BLaER1 treated with 17β-estradiol and CSF1 and Interleukin-3, amounts not matched to agents 10 nM and 100 nM (cell line): ENCODE measurements around the gene LYZL1.
"Not testable (repeated sequence)": the region's sequence is repeated elsewhere in the genome, so short reads cannot be mapped to it uniquely, and the experiment has no call there.

Source experiments
- H3K27ac ChIP-seq, 11 experiments: shearing (Covaris generic); formaldehyde crosslinking; 2 replicates each; pipeline ENCODE4 v1.8.1; 2022
- H3K27me3 ChIP-seq, 11 experiments: shearing (Covaris generic); formaldehyde crosslinking; 2 replicates each; pipeline ENCODE4 v1.8.1; 2022
- H3K36me3 ChIP-seq, 11 experiments: shearing (Covaris generic); formaldehyde crosslinking; 2 replicates each; pipeline ENCODE4 v1.8.1; 2022
- H3K4me1 ChIP-seq, 10 experiments: shearing (Covaris generic); formaldehyde crosslinking; 2 replicates each; pipeline ENCODE4 v1.8.1; 2022
- H3K4me2 ChIP-seq, 11 experiments: shearing (Covaris generic); formaldehyde crosslinking; 2 replicates each; pipeline ENCODE4 v1.8.1; 2022
- H3K4me3 ChIP-seq, 10 experiments: shearing (Covaris generic); formaldehyde crosslinking; 2 replicates each; pipeline ENCODE4 v1.8.1; 2022
- H3K9ac ChIP-seq, 11 experiments: shearing (Covaris generic); formaldehyde crosslinking; 2 replicates each; pipeline ENCODE4 v1.8.1; 2022
- H3K9me3 ChIP-seq, 11 experiments: shearing (Covaris generic); formaldehyde crosslinking; replicated peaks in 1 of 11; 2 replicates each; pipeline ENCODE4 v1.8.1; 2022
- H4K20me1 ChIP-seq, 11 experiments: shearing (Covaris generic); formaldehyde crosslinking; 2 replicates each; pipeline ENCODE4 v1.8.1; 2022
- Cebpa-rat ChIP-seq, 11 experiments: shearing (Covaris generic); IDR thresholded peaks; 2 replicates each; pipeline ENCODE4 v1.8.1; 2022

The LYZL1 gene

GRCh38 chr10:29329420-29329819, 40.5 kb downstream of the LYZL1 start:
- H3K4me2 ChIP-seq: no peak overlapping the region
- H3K27ac ChIP-seq: no peak overlapping the region
- no peaks in the 10 kb centered on the region for H4K20me1 ChIP-seq
- no peak overlapping the region for H3K9ac ChIP-seq
- H3K9me3 ChIP-seq: no peaks in the 10 kb centered on the region
- peaks cover 0 to 5% (median 0%) of the 10 kb centered on the region in 10 experiments; a peak in 4 of 20 replicates for H3K4me1 ChIP-seq
- H3K27me3 ChIP-seq: no peaks in the 10 kb centered on the region
- H3K36me3 ChIP-seq: no peaks in the 10 kb centered on the region
- H3K4me3 ChIP-seq: no peak overlapping the region
- TF ChIP-seq Cebpa-rat (IDR thresholded peaks at IDR 0.05): no peak

DNA sequence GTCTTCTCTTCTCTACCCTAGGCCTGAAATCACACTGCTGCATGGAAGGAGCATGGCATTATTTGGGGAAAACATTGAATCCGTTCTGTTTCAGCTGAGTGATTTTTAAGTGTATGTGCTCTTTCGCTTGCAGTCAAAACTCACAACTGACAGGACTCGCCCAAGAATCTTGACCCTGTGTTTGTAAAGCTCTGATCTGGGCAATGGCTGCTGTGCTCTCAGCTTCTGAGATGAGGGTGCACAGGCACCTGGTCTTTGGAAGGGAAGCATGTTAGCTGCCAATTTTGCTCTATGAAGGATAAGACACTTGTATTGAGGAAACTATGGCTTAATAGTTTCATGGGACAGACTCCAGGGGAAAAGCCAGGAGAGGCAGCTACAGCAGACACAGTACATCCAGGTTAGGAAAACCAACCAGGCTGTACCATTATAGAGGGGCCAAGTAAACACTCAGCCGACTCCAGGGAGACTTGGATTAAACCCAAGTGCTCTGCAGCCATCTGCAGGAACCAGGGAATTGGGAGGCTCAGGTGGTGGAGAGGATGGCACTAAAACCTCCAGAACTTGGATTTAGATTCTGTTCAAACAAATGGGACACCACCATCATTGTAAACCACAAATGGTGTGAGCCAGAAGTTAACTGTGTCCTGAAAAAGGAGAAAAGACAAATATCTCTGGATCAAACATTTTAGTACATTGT, 43.3 kb downstream of the LYZL1 start:
- no peak overlapping the region for H3K9ac ChIP-seq
- H3K4me3 ChIP-seq: no peak overlapping the region
- peaks cover 0 to 9% (median 0%) of the 10 kb centered on the region in 11 experiments; a peak in 4 of 22 replicates for H3K9me3 ChIP-seq
- no peak overlapping the region for H3K27ac ChIP-seq
- H3K36me3 ChIP-seq: no peaks in the 10 kb centered on the region
- no peak for TF ChIP-seq Cebpa-rat (IDR thresholded peaks at IDR 0.05)
- no peaks in the 10 kb centered on the region for H4K20me1 ChIP-seq
- no peaks in the 10 kb centered on the region for H3K27me3 ChIP-seq
- H3K4me2 ChIP-seq: no peak overlapping the region
- H3K4me1 ChIP-seq: no peaks in the 10 kb centered on the region

DNA sequence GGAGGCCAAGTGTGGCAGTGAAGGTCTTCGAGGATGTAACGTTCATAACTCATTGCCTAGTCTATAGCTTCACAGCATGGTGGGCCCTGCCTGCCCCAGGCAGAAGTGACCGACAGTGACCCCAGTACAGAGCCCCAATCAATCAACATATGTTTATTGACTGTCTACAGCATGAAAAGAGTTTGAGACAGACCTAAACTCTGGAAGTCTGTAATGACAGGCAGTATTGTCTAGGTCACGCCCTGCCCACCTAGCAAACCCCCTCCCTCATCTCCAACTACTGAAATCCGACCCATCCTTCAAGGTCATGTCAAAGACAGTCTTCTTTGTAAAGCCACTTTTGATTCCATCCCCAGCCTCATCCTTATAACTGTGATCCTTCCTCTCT, 43.9 kb downstream of the LYZL1 start:
- H3K4me3 ChIP-seq: no peak overlapping the region
- H3K27ac ChIP-seq: no peak overlapping the region
- H3K36me3 ChIP-seq: no peaks in the 10 kb centered on the region
- no peak overlapping the region for H3K9ac ChIP-seq
- H3K27me3 ChIP-seq: no peaks in the 10 kb centered on the region
- no peak for TF ChIP-seq Cebpa-rat (IDR thresholded peaks at IDR 0.05)
- peaks cover 0 to 9% (median 0%) of the 10 kb centered on the region in 11 experiments; a peak in 4 of 22 replicates for H3K9me3 ChIP-seq
- no peak overlapping the region for H3K4me2 ChIP-seq
- no peaks in the 10 kb centered on the region for H3K4me1 ChIP-seq
- no peaks in the 10 kb centered on the region for H4K20me1 ChIP-seq

- not testable (repeated sequence) for H3K36me3 ChIP-seq, H3K9ac ChIP-seq, H3K4me1 ChIP-seq, H4K20me1 ChIP-seq, H3K27me3 ChIP-seq, H3K4me2 ChIP-seq, H3K27ac ChIP-seq, H3K4me3 ChIP-seq
- peaks cover 10 to 22% (median 14%) of the 10 kb centered on the region in 11 experiments for H3K9me3 ChIP-seq
Measured at GRCh38 chr10:29337526-29337925, 48.7 kb downstream of the LYZL1 start.

DNA sequence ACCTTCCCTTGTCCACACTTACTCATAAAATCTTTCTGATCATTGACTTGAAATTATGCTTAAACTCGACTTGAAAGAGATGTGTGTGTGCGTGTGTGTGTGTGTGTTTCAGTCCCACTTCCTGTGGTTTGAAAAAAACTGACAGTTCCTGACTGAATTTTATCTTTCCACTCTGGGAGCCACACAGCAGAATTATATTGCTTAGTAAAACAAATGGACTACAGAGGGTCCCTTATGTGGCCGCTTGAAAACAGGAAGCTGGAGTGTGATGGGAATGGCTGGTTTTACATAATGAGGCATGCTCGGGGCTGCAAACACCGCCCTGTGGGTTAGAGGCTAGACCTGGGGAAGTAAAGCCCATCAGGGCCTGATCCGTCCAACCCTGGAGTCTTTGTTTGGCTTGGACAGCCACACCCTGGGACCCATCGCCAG, 54.8 kb downstream of the LYZL1 start:
- Histone ChIP-seq H3K27ac (no peak overlapping the region), H3K9me3 (peaks cover 16 to 25% (median 20%) of the 10 kb centered on the region in 11 experiments), H4K20me1 (no peaks in the 10 kb centered on the region), H3K4me2 (peak overlapping the region; percentile 13 to 55 (median 42); a peak in 20 of 22 replicates), H3K36me3 (no peaks in the 10 kb centered on the region; a peak in 1 of 22 replicates), H3K9ac (no peak overlapping the region), H3K4me1 (peaks cover 10 to 16% (median 12%) of the 10 kb centered on the region in 10 experiments; a peak in 19 of 20 replicates), H3K27me3 (no peaks in the 10 kb centered on the region), H3K4me3 (no peak overlapping the region)
- no peak for TF ChIP-seq Cebpa-rat (IDR thresholded peaks at IDR 0.05)

GRCh38 chr10:29344073-29344820, 55.4 kb downstream of the LYZL1 start:
- no peaks in the 10 kb centered on the region for H4K20me1 ChIP-seq
- H3K27me3 ChIP-seq: no peaks in the 10 kb centered on the region
- H3K9me3 ChIP-seq: peaks cover 16 to 25% (median 20%) of the 10 kb centered on the region in 11 experiments
- no peak overlapping the region for H3K27ac ChIP-seq
- no peak for TF ChIP-seq Cebpa-rat (IDR thresholded peaks at IDR 0.05)
- H3K4me1 ChIP-seq: peaks cover 10 to 16% (median 12%) of the 10 kb centered on the region in 10 experiments; a peak in 19 of 20 replicates
- peak overlapping the region; percentile 13 to 55 (median 42); a peak in 20 of 22 replicates for H3K4me2 ChIP-seq
- H3K36me3 ChIP-seq: no peaks in the 10 kb centered on the region; a peak in 1 of 22 replicates
- H3K9ac ChIP-seq: no peak overlapping the region
- no peak overlapping the region for H3K4me3 ChIP-seq

DNA sequence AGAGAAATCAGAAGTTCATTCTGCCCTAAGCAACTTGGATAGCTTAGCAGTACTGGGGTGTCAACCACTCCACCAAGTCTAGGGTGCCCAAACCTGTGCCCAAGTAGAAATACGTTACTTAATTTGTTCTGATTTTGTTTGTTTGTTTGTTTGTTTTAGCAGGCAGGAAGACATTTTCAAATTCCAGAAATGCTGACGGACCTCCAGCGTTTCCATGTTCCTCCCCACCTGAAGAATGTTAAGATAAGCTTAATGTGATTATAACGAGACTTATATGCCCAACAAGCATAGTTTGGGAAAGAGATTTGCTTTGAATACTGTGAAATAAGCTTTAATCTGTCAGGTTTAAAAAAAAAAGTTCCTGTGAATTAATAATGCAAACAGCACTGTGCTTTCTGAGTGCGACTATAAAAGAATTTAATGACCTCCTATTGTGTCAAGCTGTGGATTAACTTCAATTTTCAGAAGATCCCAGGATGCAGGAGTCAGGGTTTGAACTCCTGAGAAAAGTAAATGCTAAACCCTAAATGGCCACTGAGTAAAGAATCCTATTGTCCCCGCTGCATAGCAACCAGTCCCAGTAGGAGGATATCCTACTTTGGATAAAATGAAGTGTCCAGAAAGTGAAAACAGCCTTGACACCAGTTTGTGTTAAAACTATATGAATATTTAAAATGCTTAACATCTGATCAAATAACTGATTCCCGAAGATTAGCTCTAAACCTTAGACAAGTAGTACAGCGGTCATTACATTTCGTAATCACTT, 56.5 kb downstream of the LYZL1 start:
- Histone ChIP-seq H3K27me3 (no peaks in the 10 kb centered on the region), H3K4me3 (no peak overlapping the region), H3K4me2 (no peak overlapping the region), H3K9me3 (peaks cover 16 to 25% (median 20%) of the 10 kb centered on the region in 11 experiments), H3K4me1 (peaks cover 10 to 16% (median 12%) of the 10 kb centered on the region in 10 experiments; a peak in 19 of 20 replicates), H3K36me3 (no peaks in the 10 kb centered on the region; a peak in 1 of 22 replicates), H3K27ac (no peak overlapping the region), H3K9ac (no peak overlapping the region), H4K20me1 (no peaks in the 10 kb centered on the region)
- TF ChIP-seq Cebpa-rat (IDR thresholded peaks at IDR 0.05): no peak

- no peak overlapping the region for H3K9ac ChIP-seq
- H3K4me3 ChIP-seq: no peak overlapping the region
- peaks cover 10 to 16% (median 12%) of the 10 kb centered on the region in 10 experiments; a peak in 19 of 20 replicates for H3K4me1 ChIP-seq
- no peak overlapping the region for H3K4me2 ChIP-seq
- no peaks in the 10 kb centered on the region; a peak in 1 of 22 replicates for H3K36me3 ChIP-seq
- no peak overlapping the region for H3K27ac ChIP-seq
- no peak for TF ChIP-seq Cebpa-rat (IDR thresholded peaks at IDR 0.05)
- H4K20me1 ChIP-seq: no peaks in the 10 kb centered on the region
- no peaks in the 10 kb centered on the region for H3K27me3 ChIP-seq
- peaks cover 16 to 24% (median 20%) of the 10 kb centered on the region in 11 experiments for H3K9me3 ChIP-seq
Measured at GRCh38 chr10:29345910-29346209, 57.0 kb downstream of the LYZL1 start.
